Measurements from ENCODE around the gene HLA-DQA1. TPM values are rescaled to one million over a fixed set of nuclear protein-coding genes. Genes with fewer than 3 reads are reported as not detected.

Gene HLA-DQA1
- total and polyA plus RNA-seq, 10 of the 15 experiments (the other 5 are each of a cell fraction or from before 2014, with no cell fraction given), result 289 to 1,769 (median 460) TPM

DNA sequence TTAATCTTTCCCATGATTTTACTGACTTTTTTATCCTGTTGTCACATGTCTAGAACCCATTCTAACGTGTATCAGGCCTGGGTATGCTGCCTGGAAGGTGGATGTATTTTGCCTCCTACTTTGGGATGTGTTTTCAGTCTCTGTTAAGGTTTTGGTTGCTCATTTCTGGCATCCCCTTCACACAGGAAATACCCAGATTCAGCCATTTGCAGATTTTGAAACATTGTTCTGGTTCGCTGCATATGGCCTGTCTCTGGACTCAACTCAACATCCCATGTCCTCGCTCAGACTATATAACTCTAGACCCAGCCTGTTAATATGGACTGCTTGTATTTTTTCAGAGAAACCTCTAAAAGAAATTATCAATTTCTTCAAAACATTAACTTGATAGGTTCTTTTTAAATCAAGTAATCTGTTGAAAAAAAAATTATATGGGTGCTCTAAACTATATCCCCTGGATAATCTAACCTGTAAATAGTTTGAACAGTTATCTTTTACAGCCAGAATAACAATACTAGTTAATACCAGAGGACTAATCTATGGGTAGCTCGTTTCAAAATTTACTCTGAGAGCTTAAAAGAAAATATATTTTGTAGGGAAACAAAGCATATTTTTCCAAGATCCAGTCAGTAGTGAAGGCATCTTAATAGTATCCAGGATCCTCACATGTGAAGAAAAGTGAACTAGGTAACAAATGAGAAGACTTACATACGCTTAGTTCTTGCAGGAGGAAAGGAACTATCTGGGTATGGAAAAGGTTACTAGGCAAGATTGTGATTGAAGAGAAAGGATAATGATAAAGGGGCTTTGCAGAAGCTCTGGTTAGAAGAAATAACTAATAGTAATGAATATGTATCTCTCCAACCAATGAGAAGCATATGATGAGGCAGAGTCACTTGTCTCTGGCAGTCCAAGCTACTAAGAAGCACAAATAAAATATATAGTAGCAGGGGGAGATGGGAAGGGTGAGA is 52.6 kb downstream of the HLA-DQA1 start (continued):
- TF ChIP-seq, protein P1, sequence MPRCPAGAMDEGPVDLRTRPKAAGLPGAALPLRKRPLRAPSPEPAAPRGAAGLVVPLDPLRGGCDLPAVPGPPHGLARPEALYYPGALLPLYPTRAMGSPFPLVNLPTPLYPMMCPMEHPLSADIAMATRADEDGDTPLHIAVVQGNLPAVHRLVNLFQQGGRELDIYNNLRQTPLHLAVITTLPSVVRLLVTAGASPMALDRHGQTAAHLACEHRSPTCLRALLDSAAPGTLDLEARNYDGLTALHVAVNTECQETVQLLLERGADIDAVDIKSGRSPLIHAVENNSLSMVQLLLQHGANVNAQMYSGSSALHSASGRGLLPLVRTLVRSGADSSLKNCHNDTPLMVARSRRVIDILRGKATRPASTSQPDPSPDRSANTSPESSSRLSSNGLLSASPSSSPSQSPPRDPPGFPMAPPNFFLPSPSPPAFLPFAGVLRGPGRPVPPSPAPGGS (IDR thresholded peaks at IDR 0.05; ENCODE audit: borderline replicate concordance, insufficient read depth, low read depth, low read length, poor library complexity, severe bottlenecking), result no peak
- TF ChIP-seq PAX5 (IDR thresholded peaks at IDR 0.05; ENCODE audit: borderline replicate concordance, low read depth, low read length) (peak; percentile 100), SP1 (IDR thresholded peaks at IDR 0.05; ENCODE audit: low read depth, low read length) (no peak), IKZF2 (IDR thresholded peaks at IDR 0.05) (peak; percentile 79 to 80), SMAD1 (IDR thresholded peaks at IDR 0.05; ENCODE audit: low read depth, partially characterized antibody) (peak; percentile 89), ZNF384 (IDR thresholded peaks at IDR 0.05; ENCODE audit: borderline replicate concordance, low read depth, low read length) (no peak), BMI1 (IDR thresholded peaks at IDR 0.05; ENCODE audit: borderline replicate concordance) (peak; percentile 19; the same call in 1 of the 2 replicates), YY1 (IDR thresholded peaks at IDR 0.05; ENCODE audit: low read depth, low read length) (peak; percentile 87), POLR2A (IDR thresholded peaks at IDR 0.05; ENCODE audit: low read depth, low read length) (peak; percentile 53), NR2C1 (IDR thresholded peaks at IDR 0.05) (no peak), GATAD2B (conservative IDR thresholded peaks at IDR 0.05; ENCODE audit: low read depth) (no peak), EGR1 (IDR thresholded peaks at IDR 0.05; ENCODE audit: borderline replicate concordance in 1 of 2, low read depth in 2 of 2, low read length in 2 of 2) (no peak), NFIC (IDR thresholded peaks at IDR 0.05; ENCODE audit: low read depth, low read length) (peak; percentile 88), HDGF (IDR thresholded peaks at IDR 0.05) (no peak), JUNB (IDR thresholded peaks at IDR 0.05) (peak; percentile 86)
- TF ChIP-seq, protein P2, sequence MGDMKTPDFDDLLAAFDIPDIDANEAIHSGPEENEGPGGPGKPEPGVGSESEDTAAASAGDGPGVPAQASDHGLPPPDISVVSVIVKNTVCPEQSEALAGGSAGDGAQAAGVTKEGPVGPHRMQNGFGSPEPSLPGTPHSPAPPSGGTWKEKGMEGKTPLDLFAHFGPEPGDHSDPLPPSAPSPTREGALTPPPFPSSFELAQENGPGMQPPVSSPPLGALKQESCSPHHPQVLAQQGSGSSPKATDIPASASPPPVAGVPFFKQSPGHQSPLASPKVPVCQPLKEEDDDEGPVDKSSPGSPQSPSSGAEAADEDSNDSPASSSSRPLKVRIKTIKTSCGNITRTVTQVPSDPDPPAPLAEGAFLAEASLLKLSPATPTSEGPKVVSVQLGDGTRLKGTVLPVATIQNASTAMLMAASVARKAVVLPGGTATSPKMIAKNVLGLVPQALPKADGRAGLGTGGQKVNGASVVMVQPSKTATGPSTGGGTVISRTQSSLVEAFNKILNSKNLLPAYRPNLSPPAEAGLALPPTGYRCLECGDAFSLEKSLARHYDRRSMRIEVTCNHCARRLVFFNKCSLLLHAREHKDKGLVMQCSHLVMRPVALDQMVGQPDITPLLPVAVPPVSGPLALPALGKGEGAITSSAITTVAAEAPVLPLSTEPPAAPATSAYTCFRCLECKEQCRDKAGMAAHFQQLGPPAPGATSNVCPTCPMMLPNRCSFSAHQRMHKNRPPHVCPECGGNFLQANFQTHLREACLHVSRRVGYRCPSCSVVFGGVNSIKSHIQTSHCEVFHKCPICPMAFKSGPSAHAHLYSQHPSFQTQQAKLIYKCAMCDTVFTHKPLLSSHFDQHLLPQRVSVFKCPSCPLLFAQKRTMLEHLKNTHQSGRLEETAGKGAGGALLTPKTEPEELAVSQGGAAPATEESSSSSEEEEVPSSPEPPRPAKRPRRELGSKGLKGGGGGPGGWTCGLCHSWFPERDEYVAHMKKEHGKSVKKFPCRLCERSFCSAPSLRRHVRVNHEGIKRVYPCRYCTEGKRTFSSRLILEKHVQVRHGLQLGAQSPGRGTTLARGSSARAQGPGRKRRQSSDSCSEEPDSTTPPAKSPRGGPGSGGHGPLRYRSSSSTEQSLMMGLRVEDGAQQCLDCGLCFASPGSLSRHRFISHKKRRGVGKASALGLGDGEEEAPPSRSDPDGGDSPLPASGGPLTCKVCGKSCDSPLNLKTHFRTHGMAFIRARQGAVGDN (IDR thresholded peaks at IDR 0.05), result peak; percentile 57; the same call in 1 of the 2 replicates
- TF ChIP-seq, protein P3, sequence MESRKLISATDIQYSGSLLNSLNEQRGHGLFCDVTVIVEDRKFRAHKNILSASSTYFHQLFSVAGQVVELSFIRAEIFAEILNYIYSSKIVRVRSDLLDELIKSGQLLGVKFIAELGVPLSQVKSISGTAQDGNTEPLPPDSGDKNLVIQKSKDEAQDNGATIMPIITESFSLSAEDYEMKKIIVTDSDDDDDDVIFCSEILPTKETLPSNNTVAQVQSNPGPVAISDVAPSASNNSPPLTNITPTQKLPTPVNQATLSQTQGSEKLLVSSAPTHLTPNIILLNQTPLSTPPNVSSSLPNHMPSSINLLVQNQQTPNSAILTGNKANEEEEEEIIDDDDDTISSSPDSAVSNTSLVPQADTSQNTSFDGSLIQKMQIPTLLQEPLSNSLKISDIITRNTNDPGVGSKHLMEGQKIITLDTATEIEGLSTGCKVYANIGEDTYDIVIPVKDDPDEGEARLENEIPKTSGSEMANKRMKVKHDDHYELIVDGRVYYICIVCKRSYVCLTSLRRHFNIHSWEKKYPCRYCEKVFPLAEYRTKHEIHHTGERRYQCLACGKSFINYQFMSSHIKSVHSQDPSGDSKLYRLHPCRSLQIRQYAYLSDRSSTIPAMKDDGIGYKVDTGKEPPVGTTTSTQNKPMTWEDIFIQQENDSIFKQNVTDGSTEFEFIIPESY (IDR thresholded peaks at IDR 0.05), result no peak
